Spleen (tissue), 11 donors: ENCODE results near the gene SERINC5. TPM values are rescaled to one million over a fixed set of nuclear protein-coding genes. Genes with fewer than 3 reads are reported as not detected.
"Not testable (repeated sequence)": the region's sequence is repeated elsewhere in the genome, so short reads cannot be mapped to it uniquely, and the experiment has no call there.

Experiments
- DNase-seq: peaks from one replicate; pipeline ENCODE4 v3.0.0-alpha.2; 2020
- H3K27ac ChIP-seq, 8 donors: fragments of 200-600 bp; sonication (generic) in 7 of 8; 1 replicate in 4 of 8; 2 replicates in 4 of 8; pipeline versions ENCODE4 v1.5.0 to v1.8.0; 2016 to 2021; ENCODE audit warnings: inconsistent platforms in 4 of 8, mild to moderate bottlenecking in 4 of 8, moderate library complexity in 1 of 8
- H3K27me3 ChIP-seq, 7 donors: fragments of 200-600 bp; sonication (generic) in 6 of 7; replicated peaks in 1 of 7; 1 replicate in 4 of 7; 2 replicates in 3 of 7; pipeline versions ENCODE4 v1.5.0 to v1.8.0; 2016 to 2021; ENCODE audit warnings: inconsistent platforms in 3 of 7, mild to moderate bottlenecking in 1 of 7
- H3K36me3 ChIP-seq, 6 donors: fragments of 200-600 bp; sonication (generic) in 5 of 6; 1 replicate in 4 of 6; 2 replicates in 2 of 6; pipeline versions ENCODE4 v1.5.0 to v1.8.0; 2016 to 2021; ENCODE audit warnings: inconsistent platforms in 2 of 6
- H3K4me1 ChIP-seq, 6 donors: fragments of 200-600 bp; sonication (generic) in 5 of 6; 1 replicate in 3 of 6; 2 replicates in 3 of 6; pipeline versions ENCODE4 v1.5.0 to v1.8.0; 2016 to 2021; ENCODE audit warnings: inconsistent platforms in 3 of 6
- H3K4me3 ChIP-seq, 8 donors: fragments of 200-600 bp; sonication (generic) in 7 of 8; 1 replicate in 4 of 8; 2 replicates in 4 of 8; pipeline versions ENCODE4 v1.5.0 to v1.8.0; 2016 to 2021; ENCODE audit warnings: inconsistent platforms in 4 of 8, mild to moderate bottlenecking in 4 of 8, moderate library complexity in 2 of 8
- H3K9me3 ChIP-seq, 8 donors: fragments of 200-600 bp; sonication (generic) in 7 of 8; 1 replicate in 4 of 8; 2 replicates in 4 of 8; pipeline versions ENCODE4 v1.5.0 to v1.8.0; 2016 to 2021; ENCODE audit warnings: inconsistent platforms in 4 of 8
- POLR2A ChIP-seq, 3 donors: fragments of 450-650 bp; IDR thresholded peaks; one replicate each; pipeline ENCODE4 v1.5.1; 2017; ENCODE audit warnings: antibody characterized with exemption in 3 of 3, mild to moderate bottlenecking in 1 of 3
- POLR2AphosphoS5 ChIP-seq, 3 donors: sonication (generic); formaldehyde crosslinking; IDR thresholded peaks; one replicate each; pipeline ENCODE4 v1.5.1; 2017; ENCODE audit warnings: antibody characterized with exemption in 3 of 3
- WGBS, 5 donors: extraction: QIAGEN DNeasy Blood & Tissue Kit in 3 of 5; methylation state at CpG; one replicate each; pipeline versions ENCODE4 v1.1.5 to v1.1.7; 2013 to 2018; 5-methylcytosine and 5-hydroxymethylcytosine counted together
- intact Hi-C: fragments of 100-400 bp; cut with DNase I; formaldehyde crosslinking; loops from one replicate; pipeline ENCODE4 v1.15.0; 2023; ENCODE audit warnings: low total_unique reads
- polyA plus RNA-seq, 3 donors: library from polyadenylated mRNA; stranded (reverse); fragments of 200-250 nt; gene quantifications; one replicate each; pipeline ENCODE4 v1.2.1, GENCODE V29; 2013
- total RNA-seq, 7 donors: library from RNA; depleted of rRNA in 3 of 7; stranded (reverse); fragments of >200 nt in 3 of 7; fragmentation: NEBNext Ultra II Directional in 4 of 7; extraction: Animal tissue kit (Norgen Biotek cat#: 25700) in 4 of 7; gene quantifications; one replicate each; pipeline versions ENCODE4 v1.1.0 to v1.2.1, GENCODE V29; 2016 to 2021
- TF ChIP-seq, protein P1 (sequence below), 11 experiments: fragments of 200-600 bp in 7 of 11; fragments of 450-650 bp in 4 of 11; sonication (generic) in 4 of 11; IDR thresholded peaks in 8 of 11; conservative IDR thresholded peaks in 3 of 11; 1 replicate in 7 of 11; 2 replicates in 4 of 11; pipeline versions ENCODE4 v1.4.0 to v1.8.0; 2016 to 2021; ENCODE audit warnings: antibody characterized with exemption in 11 of 11, inconsistent platforms in 4 of 11, mild to moderate bottlenecking in 1 of 11
- donor health status: healthy with polysubstance abuse.
- donor health status: DM: no; HTN: no; CAD: no; lungs with moderate emphysema.
- donor health status: DM: no; HTN: no; CAD: no.
- donor health status: Bipolar disorder and iron deficiency.
- donor health status: healthy.
- donor health status: DM: no; HTN: no; CAD: no.
- donor health status: DM: yes; HTN: yes; CAD: no.

The SERINC5 gene
- total and polyA plus RNA-seq, 10 donors, result 1.5 to 29.8 (median 21.2) TPM

DNA sequence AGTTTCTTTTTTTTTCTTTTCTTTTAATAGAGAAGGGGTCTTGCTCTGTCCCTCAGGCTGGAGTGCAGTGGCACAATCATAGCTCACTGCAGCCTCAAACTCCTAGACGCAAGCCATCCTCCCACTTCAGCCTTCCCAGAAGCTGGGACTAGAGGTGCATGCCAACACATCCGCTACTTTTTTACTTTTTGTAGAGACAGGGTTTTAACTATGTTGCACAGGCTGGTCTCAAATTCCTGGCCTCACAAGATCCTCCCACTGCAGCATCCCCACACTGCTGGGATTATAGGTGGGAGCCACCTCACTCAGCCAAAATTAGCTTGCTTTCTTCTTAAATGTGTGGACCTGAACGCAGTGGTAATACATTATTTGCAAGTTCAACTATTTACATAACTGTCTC is 66.1 kb downstream of the SERINC5 start:
- Histone ChIP-seq H3K4me1 (peaks cover 14 to 100% (median 63%) of the 10 kb centered on the region in 6 donors), H3K27ac (peak overlapping the region in 6 of 8 donors; percentile 36 to 69 (median 62)), H3K27me3 (no peaks in the 10 kb centered on the region), H3K9me3 (no peaks in the 10 kb centered on the region), H3K4me3 (peak overlapping the region in 1 of 8 donors; percentile 6), H3K36me3 (no peaks in the 10 kb centered on the region)
- intact Hi-C loops, result no loop called here
- no peak for DNase-seq
- WGBS, 5 donors, result 56 to 72% (median 68%) methylated on average over 2 to 3 of the region's 3 CpGs
- TF ChIP-seq POLR2AphosphoS5 (IDR thresholded peaks at IDR 0.05), result no peak
- TF ChIP-seq, protein P1, sequence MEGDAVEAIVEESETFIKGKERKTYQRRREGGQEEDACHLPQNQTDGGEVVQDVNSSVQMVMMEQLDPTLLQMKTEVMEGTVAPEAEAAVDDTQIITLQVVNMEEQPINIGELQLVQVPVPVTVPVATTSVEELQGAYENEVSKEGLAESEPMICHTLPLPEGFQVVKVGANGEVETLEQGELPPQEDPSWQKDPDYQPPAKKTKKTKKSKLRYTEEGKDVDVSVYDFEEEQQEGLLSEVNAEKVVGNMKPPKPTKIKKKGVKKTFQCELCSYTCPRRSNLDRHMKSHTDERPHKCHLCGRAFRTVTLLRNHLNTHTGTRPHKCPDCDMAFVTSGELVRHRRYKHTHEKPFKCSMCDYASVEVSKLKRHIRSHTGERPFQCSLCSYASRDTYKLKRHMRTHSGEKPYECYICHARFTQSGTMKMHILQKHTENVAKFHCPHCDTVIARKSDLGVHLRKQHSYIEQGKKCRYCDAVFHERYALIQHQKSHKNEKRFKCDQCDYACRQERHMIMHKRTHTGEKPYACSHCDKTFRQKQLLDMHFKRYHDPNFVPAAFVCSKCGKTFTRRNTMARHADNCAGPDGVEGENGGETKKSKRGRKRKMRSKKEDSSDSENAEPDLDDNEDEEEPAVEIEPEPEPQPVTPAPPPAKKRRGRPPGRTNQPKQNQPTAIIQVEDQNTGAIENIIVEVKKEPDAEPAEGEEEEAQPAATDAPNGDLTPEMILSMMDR (IDR thresholded peaks at IDR 0.05 in 8 of 11, conservative IDR thresholded peaks at IDR 0.05 in 3 of 11), result no peak
- TF ChIP-seq POLR2A (IDR thresholded peaks at IDR 0.05), result no peak

DNA sequence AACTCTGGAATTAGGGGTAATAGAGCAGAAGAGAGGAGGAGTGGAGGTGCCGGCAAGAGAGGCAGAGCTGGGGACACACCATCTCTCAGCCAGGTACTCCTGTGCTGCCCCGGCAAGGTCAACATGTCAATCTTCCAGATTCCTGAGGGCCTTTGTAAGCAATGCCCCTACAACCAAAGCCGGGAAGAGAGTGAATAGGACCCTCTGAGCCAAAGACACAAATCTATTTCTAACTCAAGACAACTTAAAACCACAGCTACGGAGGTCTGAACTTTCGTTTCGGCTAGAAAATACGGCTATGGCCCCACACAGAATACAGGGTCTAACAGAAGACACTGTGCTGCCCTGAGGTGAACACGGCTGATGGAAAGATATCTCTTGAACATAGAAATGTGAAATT is 66.6 kb downstream of the SERINC5 start:
- TF ChIP-seq POLR2A (IDR thresholded peaks at IDR 0.05) (no peak), POLR2AphosphoS5 (IDR thresholded peaks at IDR 0.05) (no peak)
- TF ChIP-seq, protein P1 (IDR thresholded peaks at IDR 0.05 in 8 of 11, conservative IDR thresholded peaks at IDR 0.05 in 3 of 11), result no peak
- Histone ChIP-seq H3K4me1 (peaks cover 17 to 100% (median 62%) of the 10 kb centered on the region in 6 donors), H3K9me3 (no peaks in the 10 kb centered on the region), H3K4me3 (peak overlapping the region in 3 of 8 donors; percentile 5 to 30 (median 6)), H3K36me3 (no peaks in the 10 kb centered on the region), H3K27ac (peak overlapping the region in 7 of 8 donors; percentile 16 to 69 (median 48)), H3K27me3 (no peaks in the 10 kb centered on the region)
- intact Hi-C loops, result no loop called here
- no peak for DNase-seq
- 54 to 78% (median 69%) methylated on average over 8 of the region's 8 CpGs for WGBS, 5 donors

DNA sequence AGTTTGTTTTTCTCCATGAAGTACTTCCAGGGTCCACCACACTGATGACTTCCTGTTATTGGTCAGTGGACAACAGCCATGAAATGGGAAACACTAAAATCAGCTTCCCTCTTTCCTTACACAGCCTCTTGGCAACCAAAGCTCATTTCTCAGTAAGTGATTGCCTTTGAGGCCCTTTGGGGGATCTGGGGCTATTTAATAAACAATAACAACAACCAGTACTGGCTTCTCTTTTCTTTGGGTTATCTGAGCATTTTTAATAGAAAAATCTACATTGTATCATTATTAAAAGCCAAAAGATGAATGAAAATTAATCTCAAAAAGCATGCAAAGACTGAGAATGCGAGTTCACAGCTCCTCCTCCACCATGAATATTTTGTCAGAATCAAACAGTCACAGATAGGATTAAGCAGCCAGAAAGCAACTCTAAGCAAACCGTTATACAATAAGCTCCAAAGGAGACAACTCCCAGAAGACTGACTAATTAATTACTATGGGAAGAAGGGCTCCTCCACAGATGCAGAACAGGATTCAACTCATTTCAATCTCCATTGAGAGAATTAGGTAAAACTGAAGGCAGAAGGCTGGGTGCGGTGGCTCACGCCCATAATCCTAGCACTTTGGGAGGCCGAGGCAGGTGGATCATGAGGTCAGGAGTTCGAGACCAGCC is 68.3 kb downstream of the SERINC5 start:
- 89 to 95% (median 91%) methylated on average over 6 of the region's 6 CpGs for WGBS, 5 donors
- peak overlapping the region in 6 of 8 donors; percentile 5 to 72 (median 54) for H3K27ac ChIP-seq

DNA sequence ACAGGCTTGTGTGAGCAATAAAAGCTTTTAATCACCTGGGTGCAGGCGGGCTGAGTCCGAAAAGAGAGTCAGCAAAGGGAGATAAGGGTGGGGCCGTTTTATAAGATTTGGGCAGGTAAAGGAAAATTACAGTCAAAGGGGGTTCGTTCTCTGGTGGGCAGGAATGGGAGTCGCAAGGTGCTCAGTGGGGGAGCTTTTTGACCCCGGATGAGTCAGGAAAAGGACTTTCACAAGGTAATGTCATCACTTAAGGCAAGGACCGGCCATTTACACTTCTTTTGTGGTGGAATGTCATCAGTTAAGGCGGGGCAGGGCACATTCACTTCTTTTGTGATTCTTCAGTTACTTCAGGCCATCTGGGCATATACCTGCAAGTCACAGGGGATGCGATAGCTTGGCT is 70.3 kb downstream of the SERINC5 start:
- Histone ChIP-seq H3K4me1 (peaks cover 12 to 100% (median 53%) of the 10 kb centered on the region in 6 donors), H3K27ac (peak overlapping the region in 4 of 8 donors; percentile 25 to 72 (median 62))
- H3K9me3 ChIP-seq, DNase-seq, H3K27me3 ChIP-seq, H3K4me3 ChIP-seq, H3K36me3 ChIP-seq, intact Hi-C loops: not testable (repeated sequence)
- WGBS, 5 donors, result 79 to 96% (median 84%) methylated on average over 8 to 9 of the region's 9 CpGs

More for the DNA sequence above, 68.3 kb downstream of the SERINC5 start:
- intact Hi-C loops, result no loop called here
- TF ChIP-seq, protein P1 (IDR thresholded peaks at IDR 0.05 in 8 of 11, conservative IDR thresholded peaks at IDR 0.05 in 3 of 11), result no peak
- TF ChIP-seq POLR2AphosphoS5 (IDR thresholded peaks at IDR 0.05) (no peak), POLR2A (IDR thresholded peaks at IDR 0.05) (no peak)
- peaks cover 11 to 100% (median 58%) of the 10 kb centered on the region in 6 donors for H3K4me1 ChIP-seq
- H3K4me3 ChIP-seq, result no peak overlapping the region
- no peaks in the 10 kb centered on the region for H3K9me3 ChIP-seq
- no peaks in the 10 kb centered on the region for H3K36me3 ChIP-seq
- no peak for DNase-seq
- no peaks in the 10 kb centered on the region for H3K27me3 ChIP-seq
